Neural progenitor cell (in vitro differentiated cells): ENCODE results near the gene RFPL1. TPM values are rescaled to one million over a fixed set of nuclear protein-coding genes. Genes with fewer than 3 reads are reported as not detected.

Experiments used
- DNase-seq: peaks from one replicate; pipeline ENCODE4 v3.0.0-alpha.2; 2016; ENCODE audit warnings: low spot score
- H2AFZ ChIP-seq: fragments of 200-600 bp; sonication (generic); replicated peaks from 2 replicates; pipeline ENCODE4 v1.6.1; 2016; ENCODE audit warnings: antibody characterized with exemption
- H3F3A ChIP-seq: fragments of 200-600 bp; sonication (generic); 2 replicates; pipeline ENCODE4 v1.6.1; 2016; ENCODE audit warnings: antibody characterized with exemption, low read depth
- H3K27ac ChIP-seq: fragments of 200-600 bp; sonication (generic); 2 replicates; pipeline ENCODE4 v1.5.1; 2016; ENCODE audit warnings: mild to moderate bottlenecking
- H3K27me3 ChIP-seq: fragments of 200-600 bp; sonication (generic); 2 replicates; pipeline ENCODE4 v1.6.1; 2016; ENCODE audit warnings: mild to moderate bottlenecking, moderate library complexity
- H3K36me3 ChIP-seq: fragments of 200-600 bp; sonication (generic); 2 replicates; pipeline ENCODE4 v1.5.1; 2016
- H3K4me1 ChIP-seq: fragments of 200-600 bp; sonication (generic); 2 replicates; pipeline ENCODE4 v1.6.1; 2016; ENCODE audit warnings: mixed run types
- H3K4me2 ChIP-seq: fragments of 200-600 bp; sonication (generic); 2 replicates; pipeline ENCODE4 v1.6.1; 2016
- H3K4me3 ChIP-seq: fragments of 200-600 bp; sonication (generic); 2 replicates; pipeline ENCODE4 v1.5.1; 2016
- H3K79me2 ChIP-seq: fragments of 200-600 bp; sonication (generic); 2 replicates; pipeline ENCODE4 v1.6.1; 2016; ENCODE audit warnings: low read depth
- H3K9ac ChIP-seq: fragments of 200-600 bp; sonication (generic); 2 replicates; pipeline ENCODE4 v1.6.1; 2016
- H3K9me3 ChIP-seq: fragments of 200-600 bp; sonication (generic); 2 replicates; pipeline ENCODE4 v1.5.1; 2016; ENCODE audit warnings: low read depth
- H4K20me1 ChIP-seq: fragments of 200-600 bp; sonication (generic); 2 replicates; pipeline ENCODE4 v1.6.1; 2016; ENCODE audit warnings: low read depth
- H3K27ac Mint-ChIP-seq: 3 replicates; pipeline ENCODE4 v1.8.0; 2021; ENCODE audit warnings: mixed read lengths
- H3K27me3 Mint-ChIP-seq: 2 replicates; pipeline ENCODE4 v1.8.0; 2022; ENCODE audit warnings: low read depth, mild to moderate bottlenecking, inconsistent platforms, moderate library complexity, mixed read lengths; ENCODE audit not compliant: insufficient read depth
- H3K36me3 Mint-ChIP-seq: 3 replicates; pipeline ENCODE4 v1.8.0; 2021; ENCODE audit warnings: mixed read lengths
- H3K4me1 Mint-ChIP-seq: 3 replicates; pipeline ENCODE4 v1.8.0; 2021; ENCODE audit warnings: mixed read lengths
- H3K4me3 Mint-ChIP-seq: 3 replicates; pipeline ENCODE4 v1.8.0; 2021; ENCODE audit warnings: mild to moderate bottlenecking, moderate library complexity, mixed read lengths
- H3K9me3 Mint-ChIP-seq: 3 replicates; pipeline ENCODE4 v1.8.0; 2020; ENCODE audit warnings: mixed read lengths
- CTCF ChIP-seq: fragments of 200-600 bp; sonication (generic); IDR thresholded peaks from 2 replicates; pipeline ENCODE4 v1.5.1; 2017; ENCODE audit warnings: antibody characterized with exemption, mild to moderate bottlenecking
- EZH2 ChIP-seq: fragments of 200-600 bp; sonication (generic); IDR thresholded peaks from 2 replicates; pipeline ENCODE4 v1.6.1; 2017; ENCODE audit warnings: antibody characterized with exemption, mild to moderate bottlenecking, moderate library complexity
- EZH2phosphoT487 ChIP-seq: fragments of 200-600 bp; sonication (generic); IDR thresholded peaks from 2 replicates; pipeline ENCODE4 v1.6.1; 2017; ENCODE audit warnings: antibody characterized with exemption
- total RNA-seq: library from RNA; depleted of rRNA; stranded (reverse); fragments of >200 nt; gene quantifications from 2 replicates; pipeline ENCODE4 v1.2.3, GENCODE V29; 2015; ENCODE audit warnings: low replicate concordance

The RFPL1 gene
- total RNA-seq, 1 donor from 2014 or later: not detected

GRCh38 chr22:29434288-29434687 is 4.1 kb upstream of the RFPL1 start:
- no peaks in the 10 kb centered on the region for H3K9me3 ChIP-seq
- Mint-ChIP-seq H3K4me3 (no peak overlapping the region), H3K9me3 (no peaks in the 10 kb centered on the region), H3K27me3 (no peaks in the 10 kb centered on the region), H3K36me3 (no peaks in the 10 kb centered on the region), H3K4me1 (no peaks in the 10 kb centered on the region), H3K27ac (no peak overlapping the region)
- DNase-seq: no peak
- no peaks in the 10 kb centered on the region for H4K20me1 ChIP-seq
- H3K27ac ChIP-seq: no peak overlapping the region
- H3K4me1 ChIP-seq: peaks cover 16% of the 10 kb centered on the region
- no peak overlapping the region for H3K4me3 ChIP-seq
- no peak overlapping the region for H3K9ac ChIP-seq
- H3K79me2 ChIP-seq: no peaks in the 10 kb centered on the region
- H3F3A ChIP-seq: no peaks in the 10 kb centered on the region
- no peaks in the 10 kb centered on the region for H3K27me3 ChIP-seq
- TF ChIP-seq CTCF (no peak), EZH2 (no peak), EZH2phosphoT487 (no peak)
- no peak overlapping the region for H3K4me2 ChIP-seq
- H3K36me3 ChIP-seq: no peaks in the 10 kb centered on the region
- H2AFZ ChIP-seq: no peak overlapping the region

GRCh38 chr22:29435236-29436136 is 2.9 kb upstream of the RFPL1 start:
- no peak for TF ChIP-seq EZH2phosphoT487

GRCh38 chr22:29442976-29443375 is 4.6 kb downstream of the RFPL1 start:
- H3K27me3 Mint-ChIP-seq: peaks cover 2% of the 10 kb centered on the region
- Histone ChIP-seq H3K9ac (no peak overlapping the region), H3K79me2 (no peaks in the 10 kb centered on the region), H2AFZ (no peak overlapping the region), H3K27ac (no peak overlapping the region), H3K4me1 (no peaks in the 10 kb centered on the region), H3F3A (no peaks in the 10 kb centered on the region), H4K20me1 (no peaks in the 10 kb centered on the region), H3K27me3 (no peaks in the 10 kb centered on the region), H3K9me3 (no peaks in the 10 kb centered on the region), H3K4me3 (no peak overlapping the region), H3K4me2 (no peak overlapping the region), H3K36me3 (no peaks in the 10 kb centered on the region)
- no peak overlapping the region for H3K4me3 Mint-ChIP-seq
- H3K36me3 Mint-ChIP-seq: no peaks in the 10 kb centered on the region
- no peak for DNase-seq
- no peak overlapping the region for H3K27ac Mint-ChIP-seq
- H3K4me1 Mint-ChIP-seq: no peaks in the 10 kb centered on the region
- TF ChIP-seq CTCF: no peak
- no peak for TF ChIP-seq EZH2phosphoT487
- no peak for TF ChIP-seq EZH2
- H3K9me3 Mint-ChIP-seq: no peaks in the 10 kb centered on the region

More at GRCh38 chr22:29435236-29436136, 2.9 kb upstream of the RFPL1 start:
- Mint-ChIP-seq H3K36me3 (no peaks in the 10 kb centered on the region), H3K27me3 (no peaks in the 10 kb centered on the region), H3K4me1 (no peaks in the 10 kb centered on the region), H3K27ac (no peak overlapping the region), H3K9me3 (no peaks in the 10 kb centered on the region), H3K4me3 (no peak overlapping the region)
- no peaks in the 10 kb centered on the region for H3K36me3 ChIP-seq
- H3K4me3 ChIP-seq: no peak overlapping the region
- H3F3A ChIP-seq: no peaks in the 10 kb centered on the region
- no peak for DNase-seq
- no peak overlapping the region for H2AFZ ChIP-seq
- no peak overlapping the region for H3K27ac ChIP-seq
- H3K4me2 ChIP-seq: no peak overlapping the region
- peaks cover 16% of the 10 kb centered on the region for H3K4me1 ChIP-seq
- no peak overlapping the region for H3K9ac ChIP-seq
- H3K79me2 ChIP-seq: no peaks in the 10 kb centered on the region
- no peaks in the 10 kb centered on the region for H3K27me3 ChIP-seq
- H3K9me3 ChIP-seq: no peaks in the 10 kb centered on the region
- no peaks in the 10 kb centered on the region for H4K20me1 ChIP-seq

GRCh38 chr22:29443452-29443851 is 5.1 kb downstream of the RFPL1 start:
- H3K27me3 Mint-ChIP-seq: peaks cover 2% of the 10 kb centered on the region
- no peaks in the 10 kb centered on the region for H3K36me3 ChIP-seq
- H2AFZ ChIP-seq: no peak overlapping the region
- H3K9me3 ChIP-seq: no peaks in the 10 kb centered on the region
- no peak for DNase-seq
- no peak overlapping the region for H3K27ac ChIP-seq
- no peaks in the 10 kb centered on the region for H3K27me3 ChIP-seq
- H3K9ac ChIP-seq: no peak overlapping the region
- H3K4me1 ChIP-seq: no peaks in the 10 kb centered on the region
- H3K4me1 Mint-ChIP-seq: no peaks in the 10 kb centered on the region
- no peaks in the 10 kb centered on the region for H4K20me1 ChIP-seq
- H3K27ac Mint-ChIP-seq: no peak overlapping the region
- no peaks in the 10 kb centered on the region for H3K9me3 Mint-ChIP-seq
- H3K4me2 ChIP-seq: no peak overlapping the region
- no peak for TF ChIP-seq CTCF
- TF ChIP-seq EZH2phosphoT487: no peak
- no peak for TF ChIP-seq EZH2
- H3K4me3 Mint-ChIP-seq: no peak overlapping the region
- H3K79me2 ChIP-seq: no peaks in the 10 kb centered on the region
- H3F3A ChIP-seq: no peaks in the 10 kb centered on the region
- no peaks in the 10 kb centered on the region for H3K36me3 Mint-ChIP-seq
- H3K4me3 ChIP-seq: no peak overlapping the region
